ENCODE results near the gene PRDX5. TPM values are rescaled to one million over a fixed set of nuclear protein-coding genes. Genes with fewer than 3 reads are reported as not detected.

The PRDX5 gene
- total and polyA plus RNA-seq, 9 of the 15 experiments (the other 6 are each of a cell fraction or from before 2014, with no cell fraction given) = 40.8 to 327 (median 204) TPM

DNA sequence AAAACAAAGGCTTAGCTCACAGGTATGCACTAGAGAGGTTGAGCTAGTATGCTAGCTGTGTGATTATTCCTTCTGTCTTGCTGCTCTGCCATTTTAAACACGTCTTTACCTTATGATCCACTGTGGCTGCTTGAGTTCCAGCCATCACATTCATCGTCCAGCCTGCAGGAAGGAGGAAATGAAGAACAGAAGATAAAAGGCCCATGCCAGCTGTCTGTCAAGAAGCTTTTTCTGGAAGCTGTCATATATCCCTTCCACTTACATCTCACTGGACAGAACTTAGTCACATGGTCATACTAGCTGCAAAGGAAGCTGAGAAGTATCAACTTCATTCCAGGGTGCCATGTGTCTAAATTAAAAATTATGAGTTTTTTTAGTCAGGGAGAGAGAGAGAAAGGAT, 9.5 kb downstream of the PRDX5 start (continued):
- no peak for TF ChIP-seq ZNF79 (CRISPR knock-in tag; IDR thresholded peaks at IDR 0.05; ENCODE audit: low read depth)
- no peak for TF ChIP-seq ZBTB33 (CRISPR knock-in tag; IDR thresholded peaks at IDR 0.05)
- TF ChIP-seq RAD51 (IDR thresholded peaks at IDR 0.05; ENCODE audit: borderline replicate concordance, low read depth) = 0 out of 2 replicates have a peak, but pooled peaks have one; percentile 28
- TF ChIP-seq NCOA6 (IDR thresholded peaks at IDR 0.05) = no peak
- TF ChIP-seq TGIF2 (CRISPR knock-in tag; IDR thresholded peaks at IDR 0.05) = no peak
- no peak for TF ChIP-seq UBTF (IDR thresholded peaks at IDR 0.05; ENCODE audit: borderline replicate concordance in 1 of 2, low read depth in 2 of 2, low read length in 2 of 2)
- TF ChIP-seq ZNF511 (CRISPR knock-in tag; IDR thresholded peaks at IDR 0.05) = no peak
- TF ChIP-seq ZNF780A (CRISPR knock-in tag; IDR thresholded peaks at IDR 0.05) = no peak
- no peak for TF ChIP-seq MYC (IDR thresholded peaks at IDR 0.05; ENCODE audit: low read depth, low read length)
- TF ChIP-seq MYC (CRISPR knock-in tag; IDR thresholded peaks at IDR 0.05; ENCODE audit: borderline replicate concordance, low read depth) = no peak
- TF ChIP-seq KLF6 (CRISPR knock-in tag; IDR thresholded peaks at IDR 0.05; ENCODE audit: borderline replicate concordance) = no peak
- TF ChIP-seq MYBL2 (IDR thresholded peaks at IDR 0.05; ENCODE audit: low read depth) = no peak
- TF ChIP-seq MYBL2 (CRISPR knock-in tag; IDR thresholded peaks at IDR 0.05; ENCODE audit: borderline replicate concordance) = no peak
- no peak for TF ChIP-seq EWSR1 (IDR thresholded peaks at IDR 0.05; ENCODE audit: borderline replicate concordance, low read depth, partially characterized antibody)
- TF ChIP-seq CREBBP (IDR thresholded peaks at IDR 0.05; ENCODE audit: low read depth, low read length) = no peak
- TF ChIP-seq HNRNPH1 (optimal IDR thresholded peaks at IDR 0.05; ENCODE audit: low read depth, low read length) = no peak
- no peak for TF ChIP-seq FOXA3 (CRISPR knock-in tag; conservative IDR thresholded peaks at IDR 0.05 in 1 of 2, IDR thresholded peaks at IDR 0.05 in 1 of 2)
- TF ChIP-seq WHSC1 (IDR thresholded peaks at IDR 0.05; ENCODE audit: low read length) = no peak
- no peak for TF ChIP-seq EZH2 (IDR thresholded peaks at IDR 0.05; ENCODE audit: borderline replicate concordance, low read depth, low read length)
- TF ChIP-seq PKNOX1 (IDR thresholded peaks at IDR 0.05) = peak; percentile 71
- TF ChIP-seq RBBP5 (IDR thresholded peaks at IDR 0.05; ENCODE audit: borderline replicate concordance, insufficient read depth, low read length, poor library complexity, severe bottlenecking) = no peak
- no peak for TF ChIP-seq PRMT5 (CRISPR knock-in tag; IDR thresholded peaks at IDR 0.05)
